B cell (primary cell): ENCODE data around the gene DYNLT4.

Source experiments
- CTCF ChIP-seq: fragments of 200-600 bp; IDR thresholded peaks from one replicate; pipeline ENCODE4 v1.8.0; 2022; ENCODE audit warnings: antibody characterized with exemption, mild to moderate bottlenecking
- EZH2 ChIP-seq: IDR thresholded peaks from 2 replicates; pipeline ENCODE4 v1.6.1; 2012; ENCODE audit warnings: borderline replicate concordance, low read depth, mild to moderate bottlenecking, moderate library complexity, low read length; ENCODE audit not compliant: insufficient read depth, poor library complexity, severe bottlenecking

- TF ChIP-seq CTCF (no peak), EZH2 (no peak)
Measured at GRCh38 chr1:44808063-44808937, 1.1 kb upstream of the DYNLT4 start, which contains the start of gene BTBD19.
